Osteocyte (in vitro differentiated cells): Measurements from ENCODE around the gene TBC1D5. TPM values are rescaled to one million over a fixed set of nuclear protein-coding genes. Genes with fewer than 3 reads are reported as not detected.

Source experiments
- DNase-seq: peaks from one replicate; pipeline ENCODE4 v3.0.0; 2021; ENCODE audit warnings: mixed read lengths; ENCODE audit not compliant: unreplicated experiment; ENCODE audit errors: extremely low spot score
- H3K27ac Mint-ChIP-seq: one replicate; pipeline ENCODE4 v1.8.0; 2021; ENCODE audit warnings: mild to moderate bottlenecking, mixed read lengths; ENCODE audit not compliant: unreplicated experiment
- H3K27me3 Mint-ChIP-seq: one replicate; pipeline ENCODE4 v1.8.0; 2021; ENCODE audit warnings: mixed read lengths; ENCODE audit not compliant: unreplicated experiment
- H3K36me3 Mint-ChIP-seq: one replicate; pipeline ENCODE4 v1.8.0; 2021; ENCODE audit warnings: mixed read lengths; ENCODE audit not compliant: unreplicated experiment
- H3K4me1 Mint-ChIP-seq: one replicate; pipeline ENCODE4 v1.8.0; 2021; ENCODE audit warnings: mixed read lengths; ENCODE audit not compliant: unreplicated experiment
- H3K4me3 Mint-ChIP-seq: one replicate; pipeline ENCODE4 v1.8.0; 2021; ENCODE audit warnings: mild to moderate bottlenecking, moderate library complexity, mixed read lengths; ENCODE audit not compliant: unreplicated experiment
- H3K9me3 Mint-ChIP-seq: one replicate; pipeline ENCODE4 v1.8.0; 2021; ENCODE audit warnings: mixed read lengths; ENCODE audit not compliant: unreplicated experiment
- CTCF ChIP-seq: fragments of 200-600 bp; sonication (generic); IDR thresholded peaks from 2 replicates; pipeline ENCODE4 v1.5.0; 2021; ENCODE audit warnings: antibody characterized with exemption, mild to moderate bottlenecking, moderate library complexity
- total RNA-seq: library from RNA; stranded (reverse); gene quantifications from 2 replicates; pipeline ENCODE4 v1.2.1, GENCODE V29; 2021

Gene TBC1D5
- total RNA-seq, 1 donor from 2014 or later = 69.2 TPM

DNA sequence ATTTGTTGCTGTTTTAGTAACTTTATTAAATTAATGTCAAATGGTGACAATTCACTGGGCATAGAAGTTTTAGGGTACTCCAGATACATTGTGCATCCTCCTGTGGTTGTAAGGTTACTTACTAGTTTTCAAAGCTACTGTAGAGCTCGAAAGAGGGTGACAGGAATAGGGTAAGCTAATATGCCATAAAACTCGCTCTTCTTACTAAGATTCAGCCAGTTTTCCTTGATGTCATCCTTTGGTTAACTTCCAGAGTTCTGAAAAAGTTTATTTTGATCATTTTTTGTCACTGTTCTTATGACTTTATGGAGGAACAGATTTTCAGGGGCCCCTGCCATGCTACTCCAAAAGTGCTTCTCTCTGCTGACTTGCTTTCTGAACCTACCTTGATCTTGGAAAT lies 522.8 kb downstream of the TBC1D5 start:
- H3K36me3 Mint-ChIP-seq = peaks cover 10% of the 10 kb centered on the region
- no peak for TF ChIP-seq CTCF
- H3K4me3 Mint-ChIP-seq = no peak overlapping the region
- no peaks in the 10 kb centered on the region for H3K27me3 Mint-ChIP-seq
- no peaks in the 10 kb centered on the region for H3K4me1 Mint-ChIP-seq
- peaks cover 11% of the 10 kb centered on the region for H3K9me3 Mint-ChIP-seq
- no peak for DNase-seq
- H3K27ac Mint-ChIP-seq = no peak overlapping the region

DNA sequence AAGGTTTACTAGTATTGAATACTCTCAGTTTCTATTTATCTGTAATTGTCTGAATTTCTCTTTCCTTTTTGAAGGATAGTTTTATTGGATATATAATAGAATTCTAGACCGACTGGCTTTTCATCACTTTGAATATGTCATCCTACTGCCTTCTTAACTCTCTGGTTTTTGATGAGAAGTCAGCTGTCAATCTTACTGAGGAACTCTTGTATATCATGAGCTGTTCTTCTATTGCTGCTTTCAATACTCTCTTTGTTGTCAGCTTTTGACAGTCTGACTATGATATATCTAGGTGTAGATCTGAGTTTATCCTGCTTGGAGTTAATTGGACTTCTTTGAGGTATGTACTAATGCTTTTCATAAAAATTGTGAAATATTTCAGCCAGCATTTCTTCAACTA lies 523.8 kb downstream of the TBC1D5 start:
- Mint-ChIP-seq H3K36me3 (peaks cover 10% of the 10 kb centered on the region), H3K4me3 (no peak overlapping the region), H3K4me1 (no peaks in the 10 kb centered on the region), H3K27me3 (no peaks in the 10 kb centered on the region), H3K27ac (no peak overlapping the region), H3K9me3 (peaks cover 11% of the 10 kb centered on the region)
- no peak for DNase-seq
- TF ChIP-seq CTCF = no peak

DNA sequence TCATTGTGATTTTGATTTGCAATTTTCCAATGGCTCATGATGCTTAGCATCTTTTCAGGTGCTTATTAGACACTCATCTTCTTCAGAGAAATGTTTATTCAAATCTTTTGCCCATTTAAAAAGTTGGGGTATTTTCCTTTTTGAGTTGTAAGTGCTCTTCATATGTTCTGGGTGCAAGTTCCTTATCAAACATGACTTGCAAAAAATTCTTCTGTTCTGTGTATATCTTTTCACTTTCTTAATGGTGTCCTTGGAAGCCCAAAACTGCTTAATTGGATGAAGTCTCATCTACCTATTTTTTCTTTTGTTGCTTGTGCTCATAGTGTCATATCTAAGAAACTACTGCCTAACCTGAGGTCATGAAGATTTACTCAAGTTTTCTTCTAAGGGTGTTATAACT lies 524.8 kb downstream of the TBC1D5 start:
- DNase-seq = no peak
- Mint-ChIP-seq H3K36me3 (peaks cover 9% of the 10 kb centered on the region), H3K27me3 (no peaks in the 10 kb centered on the region), H3K27ac (no peak overlapping the region), H3K4me3 (no peak overlapping the region), H3K4me1 (no peaks in the 10 kb centered on the region), H3K9me3 (peaks cover 11% of the 10 kb centered on the region)
- TF ChIP-seq CTCF = no peak

GRCh38 chr3:17213102-17213501 lies 529.3 kb downstream of the TBC1D5 start:
- Mint-ChIP-seq H3K27me3 (no peaks in the 10 kb centered on the region), H3K36me3 (peaks cover 2% of the 10 kb centered on the region), H3K27ac (no peak overlapping the region), H3K4me3 (no peak overlapping the region), H3K9me3 (peaks cover 3% of the 10 kb centered on the region), H3K4me1 (no peaks in the 10 kb centered on the region)
- no peak for DNase-seq
- no peak for TF ChIP-seq CTCF

DNA sequence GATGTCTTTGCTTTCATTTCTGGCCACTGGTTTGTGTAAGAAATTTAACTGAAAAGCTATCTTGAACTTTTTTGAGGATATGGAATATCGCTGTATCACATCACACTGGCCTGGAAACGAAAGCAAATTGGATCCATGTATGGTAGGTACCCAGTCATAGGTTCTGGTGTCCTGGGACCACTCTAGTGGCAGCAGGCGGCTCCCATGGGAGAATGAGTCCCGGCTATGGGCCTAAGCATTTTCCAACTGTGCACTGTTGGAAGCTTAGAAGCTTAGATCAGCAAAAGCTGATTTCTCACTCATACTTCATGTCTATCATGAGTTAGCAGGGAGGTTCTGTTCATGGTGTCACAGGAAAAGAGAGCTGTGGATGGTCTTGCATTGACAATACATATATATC lies 534.5 kb downstream of the TBC1D5 start:
- H3K36me3 Mint-ChIP-seq = peaks cover 5% of the 10 kb centered on the region
- no peak overlapping the region for H3K4me3 Mint-ChIP-seq
- TF ChIP-seq CTCF = no peak
- H3K9me3 Mint-ChIP-seq = no peaks in the 10 kb centered on the region
- H3K4me1 Mint-ChIP-seq = no peaks in the 10 kb centered on the region
- H3K27ac Mint-ChIP-seq = no peak overlapping the region
- no peaks in the 10 kb centered on the region for H3K27me3 Mint-ChIP-seq
- no peak for DNase-seq
